ENCODE results near the gene MRE11. TPM values are rescaled to one million over a fixed set of nuclear protein-coding genes. Genes with fewer than 3 reads are reported as not detected.

MRE11 gene
- total RNA-seq = 10 to 100 TPM; 40.8 to 41.1 TPM

DNA sequence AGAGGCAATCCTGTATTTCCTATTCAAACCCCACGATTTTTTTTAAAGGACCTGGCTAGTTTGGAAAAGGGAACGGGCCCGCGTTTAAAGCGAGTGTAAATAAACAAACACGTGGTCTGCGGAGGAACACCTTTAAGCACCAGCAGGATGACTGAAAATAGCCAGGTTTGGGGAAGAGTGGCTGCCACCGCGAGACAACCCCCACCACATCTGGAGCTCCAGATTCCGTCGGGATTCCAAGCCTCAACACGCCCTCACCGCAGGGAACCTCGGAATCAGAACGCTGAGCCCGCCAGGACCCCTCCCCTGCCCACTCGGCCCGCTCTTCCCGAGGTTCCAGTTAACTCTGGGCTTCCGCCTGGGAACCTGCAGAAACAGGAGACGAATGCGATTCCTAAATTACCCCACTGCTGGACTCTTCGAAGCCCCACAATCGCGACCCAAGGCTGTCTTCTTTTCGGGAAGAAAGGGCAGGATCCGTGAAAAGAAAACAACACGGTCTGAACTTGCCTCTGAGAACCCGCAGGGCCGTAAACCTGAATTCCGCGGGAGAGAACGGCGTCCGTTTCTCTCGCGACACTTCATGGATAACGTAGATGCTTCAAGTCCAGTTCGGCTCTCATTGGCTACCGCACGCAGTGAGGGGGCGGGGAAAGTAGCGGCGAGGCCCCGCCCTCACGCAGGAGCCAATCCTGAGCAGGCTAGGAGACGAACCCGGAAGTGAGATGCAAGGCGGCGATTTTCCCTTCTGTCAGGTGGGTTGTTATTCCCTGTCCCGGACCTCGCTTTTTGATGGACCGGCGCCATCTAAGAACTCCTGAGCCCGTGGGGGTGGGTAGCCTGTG, at the start of gene MRE11, which contains the start of gene ANKRD49:
Gene MRE11, minus strand, starts transcription at position 564 of the 845 bp plus-strand sequence. CDS start 1,043 bp downstream, outside the sequence.
Gene ANKRD49, plus strand, starts transcription at position 704 of the 845 bp plus-strand sequence. CDS start 2,710 bp downstream, outside the sequence.
- Mint-ChIP-seq H3K9me3 (no peaks in the 10 kb centered on the region), H3K4me1 (peaks cover 21% of the 10 kb centered on the region), H3K4me3 (peak within 1 kb of the TSS; percentile 92), H3K36me3 (peaks cover 18% of the 10 kb centered on the region), H3K27ac (peak within 1 kb of the TSS; percentile 85), H3K27me3 (no peaks in the 10 kb centered on the region)
- peak; percentile 99 for ATAC-seq (ENCODE audit: low read depth)
- DNase-seq = peak; percentile 96
- POLR2A ChIA-PET = interaction anchor here (0.6 to 1.0 kb wide), 4 partner anchors 9 to 709 kb away, joined by 3 to 6 read pairs (median 4); partner anchors contain the start of genes MED17 and SRSF8

DNA sequence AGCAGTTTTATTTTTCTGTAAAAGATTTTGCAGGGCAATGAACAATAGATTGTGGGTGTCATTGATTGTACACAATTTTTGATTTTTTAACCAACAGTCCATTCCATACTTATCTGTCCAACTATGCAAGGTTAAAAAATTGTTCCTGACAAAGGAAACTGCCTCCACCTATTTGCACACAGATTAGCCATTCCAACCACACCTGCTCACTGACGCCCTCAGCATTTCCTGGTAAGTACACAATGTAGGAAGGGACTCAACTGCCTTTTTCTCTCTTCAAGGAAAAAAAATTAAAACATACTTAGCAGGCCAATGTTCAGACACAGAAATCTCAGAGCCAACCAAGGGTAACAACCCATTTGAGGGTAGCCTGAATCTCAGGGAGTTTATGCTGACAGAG, 45.8 kb upstream of the MRE11 start:
- Mint-ChIP-seq H3K27me3 (peaks cover 13% of the 10 kb centered on the region), H3K9me3 (no peaks in the 10 kb centered on the region), H3K4me3 (no peak overlapping the region), H3K27ac (no peak overlapping the region), H3K36me3 (no peaks in the 10 kb centered on the region), H3K4me1 (peaks cover 11% of the 10 kb centered on the region)
- DNase-seq = no peak
- POLR2A ChIA-PET = no interaction called here
- no peak for ATAC-seq (ENCODE audit: low read depth)

DNA sequence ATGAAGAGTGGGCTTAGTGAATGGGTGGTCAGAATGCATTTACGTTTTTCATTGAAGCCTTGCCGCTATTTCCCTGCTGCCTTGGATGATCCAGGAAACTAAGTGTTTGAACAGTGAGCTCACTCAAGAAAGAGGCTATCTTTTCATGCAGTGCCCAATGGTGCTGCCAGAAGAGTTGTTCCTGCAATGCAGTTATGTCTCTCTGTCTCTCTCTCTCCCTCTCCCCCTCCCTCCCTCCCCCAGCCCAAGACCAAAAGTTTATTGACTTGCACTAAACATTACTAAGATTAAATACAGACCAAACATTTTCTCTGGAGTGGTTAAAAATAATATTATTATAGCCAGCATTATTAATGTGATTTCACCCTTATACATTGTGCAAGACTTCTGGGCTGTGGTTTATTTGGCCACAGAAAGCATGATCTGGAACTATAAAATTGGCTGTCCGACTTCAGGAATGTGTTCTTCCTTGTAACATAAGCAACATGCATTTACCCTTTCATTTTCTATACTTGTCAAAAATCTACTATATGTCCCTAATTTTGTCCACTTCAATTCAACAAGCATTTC, 43.5 kb upstream of the MRE11 start:
- H3K4me3 Mint-ChIP-seq = no peak overlapping the region
- H3K27ac Mint-ChIP-seq = no peak overlapping the region
- H3K36me3 Mint-ChIP-seq = no peaks in the 10 kb centered on the region
- no peaks in the 10 kb centered on the region for H3K9me3 Mint-ChIP-seq
- POLR2A ChIA-PET = no interaction called here
- peaks cover 4% of the 10 kb centered on the region for H3K4me1 Mint-ChIP-seq
- ATAC-seq (ENCODE audit: low read depth) = no peak
- DNase-seq = no peak
- peaks cover 14% of the 10 kb centered on the region for H3K27me3 Mint-ChIP-seq

DNA sequence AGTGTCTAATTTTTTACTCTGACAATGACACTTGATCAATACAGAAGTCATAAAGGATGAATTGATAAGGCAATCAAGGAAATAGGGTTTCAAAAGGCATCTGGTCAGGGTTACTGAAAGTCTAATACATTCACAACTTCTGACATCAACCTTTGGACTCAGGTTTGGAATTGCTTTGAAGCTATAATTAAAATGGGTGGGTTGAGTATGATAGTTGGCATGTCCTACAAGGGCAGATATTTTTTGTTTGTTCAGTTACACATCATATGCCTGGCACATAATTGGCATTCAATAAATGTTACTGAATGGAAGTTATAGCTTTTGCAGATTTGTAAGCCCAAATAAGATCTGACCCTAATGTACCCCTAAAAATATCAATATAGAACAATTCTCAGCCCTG, 42.7 kb upstream of the MRE11 start:
- H3K4me1 Mint-ChIP-seq = peaks cover 4% of the 10 kb centered on the region
- DNase-seq (no peak), ATAC-seq (ENCODE audit: low read depth) (no peak)
- peaks cover 14% of the 10 kb centered on the region for H3K27me3 Mint-ChIP-seq
- no peaks in the 10 kb centered on the region for H3K36me3 Mint-ChIP-seq
- H3K9me3 Mint-ChIP-seq = no peaks in the 10 kb centered on the region
- no peak overlapping the region for H3K4me3 Mint-ChIP-seq
- POLR2A ChIA-PET = no interaction called here
- no peak overlapping the region for H3K27ac Mint-ChIP-seq

DNA sequence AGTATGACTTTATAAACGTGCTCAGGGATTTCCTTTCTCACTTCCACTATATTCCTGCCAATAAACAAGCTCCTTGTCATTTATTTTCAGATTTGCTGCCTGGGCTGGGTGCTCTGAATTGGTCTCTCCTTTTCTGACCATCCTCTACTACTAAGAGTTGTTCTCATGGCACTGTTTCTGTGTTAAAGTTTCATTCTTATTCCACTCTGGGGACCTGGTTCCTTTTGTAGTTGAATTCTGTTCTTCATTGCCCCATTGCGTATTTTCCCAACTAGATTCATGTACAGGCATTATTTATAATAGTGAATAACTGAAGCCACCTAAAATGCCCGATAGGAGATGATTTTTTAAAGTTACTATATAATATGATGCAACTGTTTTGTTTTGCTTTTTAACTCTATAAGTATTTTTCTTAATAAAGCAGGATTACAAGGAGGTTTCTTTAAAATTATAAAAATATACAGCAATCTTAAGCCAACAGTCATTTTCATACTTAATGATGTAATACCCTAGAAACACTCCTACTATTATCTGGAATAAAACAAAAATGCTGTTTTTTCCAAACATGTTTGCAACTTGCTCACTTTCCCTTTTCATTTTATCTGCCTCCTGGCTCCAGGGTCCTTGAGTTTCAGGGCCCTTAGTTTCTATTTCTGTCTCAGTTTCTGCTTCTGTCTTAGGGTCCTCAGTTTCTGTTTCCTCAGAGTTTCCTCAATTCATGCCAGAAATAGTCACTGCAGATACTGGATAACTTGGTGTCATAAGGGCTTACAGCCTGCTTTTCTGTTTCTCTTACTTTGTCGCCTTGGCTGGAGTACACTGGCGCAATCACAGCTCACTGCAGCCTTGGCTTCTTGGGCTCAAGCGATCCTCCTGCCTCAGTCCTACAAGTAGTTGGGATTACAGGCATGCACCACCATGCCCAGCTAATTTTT, 40.3 kb upstream of the MRE11 start:
- no peak for ATAC-seq (ENCODE audit: low read depth)
- Mint-ChIP-seq H3K27ac (no peak overlapping the region), H3K9me3 (no peaks in the 10 kb centered on the region), H3K4me3 (no peak overlapping the region), H3K27me3 (peaks cover 23% of the 10 kb centered on the region), H3K4me1 (peaks cover 1% of the 10 kb centered on the region), H3K36me3 (no peaks in the 10 kb centered on the region)
- DNase-seq = no peak
- POLR2A ChIA-PET = interaction anchor here (0.6 kb wide), 1 partner anchor 18 kb away, joined by 5 read pairs; no protein-coding TSS in a partner anchor

DNA sequence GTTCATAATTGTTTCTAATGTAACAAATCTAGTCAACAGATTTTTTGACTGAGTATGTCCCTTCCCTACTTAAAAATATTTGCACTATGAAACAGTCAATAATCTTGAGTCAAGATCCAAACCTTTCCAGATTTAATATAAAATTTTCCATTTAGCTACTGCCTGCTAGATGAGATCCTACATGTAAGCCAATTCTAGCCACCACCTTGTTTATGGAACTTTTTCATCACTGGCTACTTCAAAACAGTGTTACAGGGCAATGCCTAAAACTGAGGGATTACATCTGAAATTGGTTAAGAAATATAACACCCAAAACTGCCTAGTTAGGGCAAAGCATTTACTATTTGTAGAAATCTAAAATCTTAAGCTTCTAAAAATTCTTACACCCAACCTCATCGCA, 39.6 kb upstream of the MRE11 start:
- Mint-ChIP-seq H3K36me3 (no peaks in the 10 kb centered on the region), H3K27ac (no peak overlapping the region), H3K4me3 (no peak overlapping the region), H3K9me3 (no peaks in the 10 kb centered on the region), H3K27me3 (peaks cover 25% of the 10 kb centered on the region), H3K4me1 (peaks cover 1% of the 10 kb centered on the region)
- POLR2A ChIA-PET = no interaction called here
- DNase-seq = no peak
- ATAC-seq (ENCODE audit: low read depth) = no peak

DNA sequence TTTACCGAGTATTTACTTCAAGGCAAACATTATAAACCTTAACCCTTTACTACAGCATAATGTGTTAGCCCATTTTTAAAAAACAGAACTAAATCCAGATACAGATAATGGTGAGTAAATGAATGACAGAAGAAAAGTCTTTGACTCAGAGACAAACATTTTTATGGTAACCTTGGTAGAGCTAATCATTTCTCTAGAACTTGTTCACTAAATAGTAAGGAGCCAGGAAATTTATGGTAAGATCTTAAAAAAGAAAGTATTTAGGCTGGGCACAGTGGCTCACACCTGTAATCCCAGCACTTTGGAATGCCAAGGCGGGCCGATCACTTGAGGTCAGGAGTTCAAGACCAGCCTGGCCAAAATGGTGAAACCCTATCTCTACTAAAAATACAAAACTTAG, 38.6 kb upstream of the MRE11 start:
- peaks cover 1% of the 10 kb centered on the region for H3K4me1 Mint-ChIP-seq
- POLR2A ChIA-PET = no interaction called here
- no peaks in the 10 kb centered on the region for H3K9me3 Mint-ChIP-seq
- DNase-seq = no peak
- no peak overlapping the region for H3K4me3 Mint-ChIP-seq
- ATAC-seq (ENCODE audit: low read depth) = no peak
- no peaks in the 10 kb centered on the region for H3K36me3 Mint-ChIP-seq
- peaks cover 20% of the 10 kb centered on the region for H3K27me3 Mint-ChIP-seq
- H3K27ac Mint-ChIP-seq = no peak overlapping the region

DNA sequence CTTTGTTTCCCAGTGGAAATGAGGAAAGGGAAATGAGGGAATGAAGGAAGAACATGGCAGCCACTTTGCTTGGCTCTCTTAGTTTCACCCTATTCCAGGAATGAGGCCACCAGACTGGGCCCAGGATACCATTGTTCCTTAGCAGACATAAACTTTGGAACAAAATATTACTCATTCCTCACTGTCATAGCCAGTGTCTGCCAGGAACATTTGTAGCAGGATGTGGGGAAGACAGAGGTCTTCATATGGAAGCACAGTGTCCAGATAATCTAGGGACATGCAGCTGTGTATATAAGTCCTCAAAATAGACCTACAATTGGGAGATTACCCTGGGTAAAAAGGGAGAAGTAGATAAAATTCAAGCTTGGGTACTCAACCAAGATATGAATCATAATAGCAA, 34.9 kb upstream of the MRE11 start:
- ATAC-seq (ENCODE audit: low read depth) (no peak), DNase-seq (no peak)
- Mint-ChIP-seq H3K36me3 (no peaks in the 10 kb centered on the region), H3K27me3 (peaks cover 28% of the 10 kb centered on the region), H3K4me1 (no peaks in the 10 kb centered on the region), H3K4me3 (no peak overlapping the region), H3K9me3 (no peaks in the 10 kb centered on the region), H3K27ac (no peak overlapping the region)
- POLR2A ChIA-PET = no interaction called here

DNA sequence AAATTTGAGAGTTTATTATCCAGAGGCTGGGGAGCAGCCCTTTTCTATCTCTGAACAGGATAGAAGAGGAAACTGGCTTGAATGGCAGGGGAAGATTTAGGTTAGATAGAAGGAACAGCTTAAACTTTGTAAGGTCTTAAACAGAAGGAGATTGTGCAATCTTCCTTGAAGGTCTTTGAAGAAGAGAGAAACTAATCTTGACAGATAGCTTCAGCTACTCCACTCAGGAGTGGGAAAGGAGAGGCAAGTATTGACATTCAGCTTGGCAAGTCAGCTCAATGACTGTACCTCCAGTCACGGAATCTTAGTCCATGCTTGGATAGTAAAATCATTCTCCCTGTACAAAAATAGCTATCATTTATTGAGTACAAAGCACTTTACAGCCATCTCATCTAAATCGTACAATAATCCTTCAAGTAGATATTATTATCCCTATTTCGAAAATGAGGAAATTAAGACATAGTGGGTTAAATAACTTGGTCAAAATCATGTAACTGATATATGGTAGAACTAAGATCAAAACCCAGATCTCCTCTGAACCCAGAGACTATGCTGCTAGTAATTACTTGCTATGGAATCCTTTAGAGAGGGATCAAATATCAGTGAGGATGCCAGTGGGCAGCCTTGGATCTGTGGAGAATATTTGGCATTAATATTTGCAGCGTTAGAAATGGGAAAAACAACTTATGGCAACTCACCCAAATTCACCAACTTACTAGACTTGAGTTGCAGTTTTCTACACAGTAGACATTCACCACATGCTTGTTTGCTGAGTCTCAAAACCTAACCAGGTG, 33.2 kb upstream of the MRE11 start:
- POLR2A ChIA-PET = interaction anchor here (0.8 kb wide), 1 partner anchor 15 kb away, joined by 3 read pairs; the partner anchor contains the start of gene C11orf97
- no peaks in the 10 kb centered on the region for H3K4me1 Mint-ChIP-seq
- peaks cover 27% of the 10 kb centered on the region for H3K27me3 Mint-ChIP-seq
- no peak for ATAC-seq (ENCODE audit: low read depth)
- no peak for DNase-seq
- no peaks in the 10 kb centered on the region for H3K36me3 Mint-ChIP-seq
- H3K27ac Mint-ChIP-seq = no peak overlapping the region
- no peaks in the 10 kb centered on the region for H3K9me3 Mint-ChIP-seq
- no peak overlapping the region for H3K4me3 Mint-ChIP-seq

DNA sequence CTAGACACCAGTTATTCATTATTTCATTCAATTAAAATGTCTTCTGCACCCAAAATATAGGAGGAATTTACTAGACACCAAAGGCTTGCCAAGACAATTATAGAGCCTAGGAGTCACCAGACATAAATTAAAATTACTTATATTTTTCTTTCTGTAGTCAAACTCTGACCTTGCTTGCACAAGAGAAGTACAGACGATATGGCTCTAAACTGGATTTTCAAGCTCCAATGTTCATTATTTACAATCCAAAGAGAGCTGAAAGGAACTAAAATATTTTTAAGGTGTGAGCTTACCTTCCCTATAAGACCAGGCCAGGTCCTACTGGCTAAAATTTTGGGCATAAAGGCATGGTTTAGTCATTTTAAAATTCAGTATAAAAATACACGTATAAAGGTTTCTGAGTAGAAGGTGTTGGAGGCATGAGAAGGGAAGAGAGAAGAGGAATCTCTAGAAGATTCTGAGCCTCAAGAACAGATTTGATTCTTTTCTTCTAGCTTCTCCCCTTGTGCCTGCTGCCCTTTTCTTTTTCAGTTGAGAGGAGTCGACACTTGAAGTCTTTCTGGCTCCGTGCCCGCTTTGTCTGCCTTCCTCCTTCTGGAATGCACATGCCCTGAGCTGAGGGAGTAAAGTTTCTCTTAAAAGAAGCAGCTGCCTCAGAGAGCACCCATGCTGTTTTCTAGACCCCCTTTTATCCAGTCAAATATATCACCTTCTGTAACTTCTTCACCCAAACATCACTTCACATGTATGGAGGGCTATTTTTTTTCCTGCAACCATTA, 32.1 kb upstream of the MRE11 start:
- no peak overlapping the region for H3K4me3 Mint-ChIP-seq
- H3K36me3 Mint-ChIP-seq = no peaks in the 10 kb centered on the region
- H3K27me3 Mint-ChIP-seq = peaks cover 23% of the 10 kb centered on the region
- ATAC-seq (ENCODE audit: low read depth) (no peak), DNase-seq (no peak)
- POLR2A ChIA-PET = no interaction called here
- H3K9me3 Mint-ChIP-seq = no peaks in the 10 kb centered on the region
- H3K27ac Mint-ChIP-seq = no peak overlapping the region
- H3K4me1 Mint-ChIP-seq = no peaks in the 10 kb centered on the region

DNA sequence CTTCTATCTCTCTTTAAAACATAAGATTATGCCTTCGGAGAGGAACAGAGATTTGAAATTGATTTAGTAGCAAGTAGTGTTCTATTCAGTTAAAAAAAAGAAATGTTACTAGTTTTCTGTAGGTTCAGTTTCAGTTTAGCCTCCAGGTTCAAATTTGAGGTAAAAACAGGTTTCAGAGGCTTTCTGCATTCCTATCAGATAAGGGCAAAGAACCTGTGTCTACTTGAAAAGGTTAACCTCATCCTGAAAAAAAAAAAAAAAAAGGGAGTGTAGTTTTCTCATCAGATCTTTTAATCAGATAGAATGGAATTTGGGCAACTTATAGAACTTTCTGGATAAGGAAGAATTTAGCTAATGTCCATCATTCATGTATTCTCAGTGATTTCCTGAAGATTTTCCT, 30.7 kb upstream of the MRE11 start:
- DNase-seq = no peak
- no peak overlapping the region for H3K27ac Mint-ChIP-seq
- no peaks in the 10 kb centered on the region for H3K4me1 Mint-ChIP-seq
- ATAC-seq (ENCODE audit: low read depth) = no peak
- H3K9me3 Mint-ChIP-seq = no peaks in the 10 kb centered on the region
- H3K27me3 Mint-ChIP-seq = peaks cover 20% of the 10 kb centered on the region
- H3K4me3 Mint-ChIP-seq = no peak overlapping the region
- POLR2A ChIA-PET = no interaction called here
- H3K36me3 Mint-ChIP-seq = no peaks in the 10 kb centered on the region

DNA sequence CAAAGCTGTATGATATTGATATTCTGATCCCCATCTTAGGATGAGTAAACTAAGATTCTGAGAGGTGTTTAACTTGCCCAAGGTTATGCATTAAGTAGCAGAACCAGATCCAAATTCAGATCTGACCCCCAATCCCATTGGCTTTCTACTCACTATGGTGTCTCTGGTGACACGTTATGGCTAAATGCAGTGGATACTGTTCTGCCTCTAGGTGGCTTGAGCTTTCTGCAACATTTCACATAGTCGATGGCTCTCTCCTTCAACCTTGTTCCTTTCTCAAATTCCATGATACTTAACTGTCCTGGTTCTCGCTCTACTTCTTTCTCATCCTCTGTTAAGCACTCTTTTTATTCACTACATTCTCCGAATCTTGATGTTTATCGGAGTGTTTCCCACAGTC, 28.0 kb upstream of the MRE11 start:
- POLR2A ChIA-PET = no interaction called here

More for the DNA sequence above, 28.0 kb upstream of the MRE11 start:
- H3K36me3 Mint-ChIP-seq = no peaks in the 10 kb centered on the region
- H3K4me1 Mint-ChIP-seq = no peaks in the 10 kb centered on the region
- no peak overlapping the region for H3K4me3 Mint-ChIP-seq
- no peaks in the 10 kb centered on the region for H3K9me3 Mint-ChIP-seq
- DNase-seq = no peak
- no peak for ATAC-seq (ENCODE audit: low read depth)
- no peak overlapping the region for H3K27ac Mint-ChIP-seq
- peaks cover 15% of the 10 kb centered on the region for H3K27me3 Mint-ChIP-seq
